Astrocyte (in vitro differentiated cells and primary cell): Measurements from ENCODE around the gene URGCP.

Source experiments
- EZH2 ChIP-seq: IDR thresholded peaks from 2 replicates; pipeline ENCODE4 v1.6.1; 2012; ENCODE audit warnings: mild to moderate bottlenecking, low read length, inconsistent platforms; ENCODE audit not compliant: insufficient read depth
- TF ChIP-seq, protein P1 (sequence below): IDR thresholded peaks from 2 replicates; pipeline ENCODE4 v1.5.1; 2011; ENCODE audit warnings: low read depth, mild to moderate bottlenecking, inconsistent platforms, low read length, moderate library complexity; ENCODE audit not compliant: insufficient read depth

DNA sequence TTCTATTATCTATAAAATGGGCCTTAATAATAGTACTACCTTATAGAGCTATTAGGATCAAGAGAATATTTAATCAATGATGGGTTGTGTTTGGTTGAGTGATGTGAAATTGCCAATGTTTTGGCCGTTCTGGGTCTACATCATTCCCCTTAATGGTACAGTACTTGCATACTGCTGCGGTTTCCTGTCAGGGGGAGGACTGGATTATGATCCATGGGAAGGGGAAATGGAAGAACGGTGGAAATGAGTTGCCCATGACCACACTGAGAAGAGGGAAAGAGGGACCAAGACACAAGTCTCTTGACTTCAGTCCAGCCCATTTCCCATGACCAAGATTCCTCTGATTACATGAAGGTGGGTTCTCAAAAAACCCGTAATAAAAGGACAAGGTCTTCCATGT lies 36.1 kb downstream of the URGCP start:
- TF ChIP-seq, protein P1, sequence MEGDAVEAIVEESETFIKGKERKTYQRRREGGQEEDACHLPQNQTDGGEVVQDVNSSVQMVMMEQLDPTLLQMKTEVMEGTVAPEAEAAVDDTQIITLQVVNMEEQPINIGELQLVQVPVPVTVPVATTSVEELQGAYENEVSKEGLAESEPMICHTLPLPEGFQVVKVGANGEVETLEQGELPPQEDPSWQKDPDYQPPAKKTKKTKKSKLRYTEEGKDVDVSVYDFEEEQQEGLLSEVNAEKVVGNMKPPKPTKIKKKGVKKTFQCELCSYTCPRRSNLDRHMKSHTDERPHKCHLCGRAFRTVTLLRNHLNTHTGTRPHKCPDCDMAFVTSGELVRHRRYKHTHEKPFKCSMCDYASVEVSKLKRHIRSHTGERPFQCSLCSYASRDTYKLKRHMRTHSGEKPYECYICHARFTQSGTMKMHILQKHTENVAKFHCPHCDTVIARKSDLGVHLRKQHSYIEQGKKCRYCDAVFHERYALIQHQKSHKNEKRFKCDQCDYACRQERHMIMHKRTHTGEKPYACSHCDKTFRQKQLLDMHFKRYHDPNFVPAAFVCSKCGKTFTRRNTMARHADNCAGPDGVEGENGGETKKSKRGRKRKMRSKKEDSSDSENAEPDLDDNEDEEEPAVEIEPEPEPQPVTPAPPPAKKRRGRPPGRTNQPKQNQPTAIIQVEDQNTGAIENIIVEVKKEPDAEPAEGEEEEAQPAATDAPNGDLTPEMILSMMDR = no peak
- TF ChIP-seq EZH2 = no peak
